ENCODE data around the gene MEGF11.

- TF ChIP-seq POLR2A (IDR thresholded peaks at IDR 0.05; ENCODE audit: low read depth) (no peak), EP300 (IDR thresholded peaks at IDR 0.05) (no peak)
Measured at GRCh38 chr15:65869954-65870871, 383.3 kb downstream of the MEGF11 start.
